Inferior parietal cortex (tissue), 1 donor: ENCODE measurements around the gene DENND5B.
"Not testable (repeated sequence)": the region's sequence is repeated elsewhere in the genome, so short reads cannot be mapped to it uniquely, and the experiment has no call there.

Source experiments
- DNase-seq: peaks from one replicate; pipeline ENCODE4 v3.0.0-alpha.2; 2016; ENCODE audit errors: extremely low spot score

The DENND5B gene

GRCh38 chr12:31590642-31591379 is at the start of gene DENND5B:
TSS of gene DENND5B (minus strand) at chr12:31591136. CDS start at chr12:31590832, 304 bp downstream.
- DNase-seq: no peak

GRCh38 chr12:31634620-31635019 is 43.7 kb upstream of the DENND5B start:
- DNase-seq: no peak

GRCh38 chr12:31633464-31633863 is 42.5 kb upstream of the DENND5B start:
- no peak for DNase-seq

GRCh38 chr12:31631809-31632208 is 40.9 kb upstream of the DENND5B start:
- no peak for DNase-seq

GRCh38 chr12:31631023-31631724 is 40.2 kb upstream of the DENND5B start:
- DNase-seq: no peak

GRCh38 chr12:31629756-31630732 is 39.1 kb upstream of the DENND5B start:
- DNase-seq: no peak

- DNase-seq: no peak
Observed at GRCh38 chr12:31627456-31628054, 36.6 kb upstream of the DENND5B start.

GRCh38 chr12:31626270-31626995 is 35.5 kb upstream of the DENND5B start:
- DNase-seq: no peak

- no peak for DNase-seq
Observed at GRCh38 chr12:31622038-31622437, 31.1 kb upstream of the DENND5B start.

GRCh38 chr12:31620311-31620710 is 29.4 kb upstream of the DENND5B start:
- DNase-seq: no peak

- DNase-seq: no peak
Observed at GRCh38 chr12:31618228-31619025, 27.5 kb upstream of the DENND5B start.

- DNase-seq: no peak
Observed at GRCh38 chr12:31612819-31613218, 21.9 kb upstream of the DENND5B start.

- DNase-seq: not testable (repeated sequence)
Observed at GRCh38 chr12:31608299-31608698, 17.4 kb upstream of the DENND5B start.

- no peak for DNase-seq
Observed at GRCh38 chr12:31605531-31605930, 14.6 kb upstream of the DENND5B start.

GRCh38 chr12:31603546-31604009 is 12.6 kb upstream of the DENND5B start:
- no peak for DNase-seq

GRCh38 chr12:31600750-31601149 is 9.8 kb upstream of the DENND5B start:
- no peak for DNase-seq

GRCh38 chr12:31600252-31600651 is 9.3 kb upstream of the DENND5B start:
- DNase-seq: no peak

- DNase-seq: no peak
Observed at GRCh38 chr12:31599053-31599452, 8.1 kb upstream of the DENND5B start.

GRCh38 chr12:31597066-31597465 is 6.1 kb upstream of the DENND5B start:
- DNase-seq: no peak

GRCh38 chr12:31594681-31595080 is 3.7 kb upstream of the DENND5B start:
- DNase-seq: no peak
